ENCODE data around the gene SUDS3. TPM values are rescaled to one million over a fixed set of nuclear protein-coding genes. Genes with fewer than 3 reads are reported as not detected.

The SUDS3 gene
- total and polyA plus RNA-seq, 2 donors (not counting 1 experiment from before 2014, with no cell fraction given) = 12.1 to 53.9 TPM

- POLR2A ChIA-PET = interaction anchor here (0.7 kb wide), 1 partner anchor 45 kb away, joined by 3 read pairs; no protein-coding TSS in a partner anchor
- CTCF ChIA-PET = interaction anchor here (0.7 kb wide), 1 partner anchor 151 kb away, joined by 6 read pairs; no protein-coding TSS in a partner anchor
- peaks cover 81% of the 10 kb centered on the region for H3K79me2 ChIP-seq (ENCODE audit: control insufficient read depth, insufficient read depth, low read length)
Observed at GRCh38 chr12:118334939-118335567, 41.3 kb upstream of the SUDS3 start.

More at GRCh38 chr12:118334939-118335567, 41.3 kb upstream of the SUDS3 start:
- intact Hi-C loops (cut with micrococcal nuclease) = no loop called here
- no peak overlapping the region for H2AFZ ChIP-seq (ENCODE audit: insufficient read depth, low read depth, low read length, poor library complexity, severe bottlenecking)
- H3K27me3 ChIP-seq (replicated peaks in 1 of 4; ENCODE audit: control extremely low read depth in 1 of 4, control insufficient read depth in 3 of 4, insufficient read depth in 4 of 4, low read length in 3 of 4) = no peaks in the 10 kb centered on the region
- H4K20me1 ChIP-seq (ENCODE audit: control insufficient read depth, insufficient read depth, low read length, poor library complexity, severe bottlenecking) = no peaks in the 10 kb centered on the region
- H3K27me3 Mint-ChIP-seq = no peaks in the 10 kb centered on the region
- DNase-seq = no peak
- H3K9me3 Mint-ChIP-seq (ENCODE audit: insufficient read depth) = peaks cover 4% of the 10 kb centered on the region
- no peak overlapping the region for H3K9ac ChIP-seq (ENCODE audit: low read length)
- peak overlapping the region; percentile 20 for H3K27ac Mint-ChIP-seq
- peaks cover 42% of the 10 kb centered on the region for H3K4me1 Mint-ChIP-seq
- no peak for TF ChIP-seq EZH2 (IDR thresholded peaks at IDR 0.05; ENCODE audit: borderline replicate concordance, insufficient read depth, low read depth, low read length, poor library complexity, severe bottlenecking)
- TF ChIP-seq CTCF (IDR thresholded peaks at IDR 0.05) = no peak
- WGBS (ENCODE audit: insufficient coverage) = no CpG with 5 or more reads among the region's 4 CpGs
- H3K4me3 ChIP-seq (ENCODE audit: control extremely low read depth in 1 of 5, extremely low read depth in 1 of 5, insufficient read depth in 1 of 5, low read depth in 2 of 5, low read length in 4 of 5) = no peak overlapping the region
- peaks cover 1 to 3% of the 10 kb centered on the region in 2 experiments for H3K36me3 ChIP-seq (replicated peaks in 1 of 2; ENCODE audit: control extremely low read depth in 1 of 2, control insufficient read depth in 1 of 2, extremely low read depth in 1 of 2, insufficient read depth in 2 of 2, low read length in 1 of 2)
- ATAC-seq (ENCODE audit: low read depth) = no peak
- no peak overlapping the region for H3K4me3 Mint-ChIP-seq
- peaks cover 12% of the 10 kb centered on the region in 2 donors for H3K4me1 ChIP-seq (ENCODE audit: control insufficient read depth in 2 of 2, insufficient read depth in 2 of 2, low read length in 2 of 2)
- no peak overlapping the region for H3K4me2 ChIP-seq (replicated peaks; ENCODE audit: low read depth, low read length, poor library complexity, severe bottlenecking)
- H3K9me3 ChIP-seq (ENCODE audit: control extremely low read depth in 1 of 3, control insufficient read depth in 2 of 3, insufficient read depth in 1 of 3, low read length in 2 of 3) = no peaks in the 10 kb centered on the region
- H3K27ac ChIP-seq (ENCODE audit: low read length in 2 of 2) = no peak overlapping the region
